T-cell (primary cell): Measurements from ENCODE around the gene KATNIP. TPM values are rescaled to one million over a fixed set of nuclear protein-coding genes. Genes with fewer than 3 reads are reported as not detected.

Source experiments
- ATAC-seq, 4 experiments: fragments of 200-7000 bp in 3 of 4; fragments of 150-1000 bp in 1 of 4; cut with Tn5 transposase; replicated peaks in 1 of 4; 1 replicate in 3 of 4; 2 replicates in 1 of 4; pipeline ENCODE4 v1.10.0; 2021; ENCODE audit warnings: moderate library complexity in 3 of 4, mild to moderate bottlenecking in 2 of 4, moderate number of reproducible peaks in 1 of 4
- CTCF ChIA-PET, 2 donors: fragments of 300-600 bp; sonication (Branson Sonifier 250); formaldehyde crosslinking; loops; one replicate each; lab custom pipeline; 2022; ENCODE audit warnings: antibody characterized with exemption in 2 of 2; lab: Charles Lee
- POLR2A ChIA-PET, 2 donors: fragments of 300-600 bp; sonication (Branson Sonifier 250); formaldehyde crosslinking; loops; one replicate each; lab custom pipeline; 2022; ENCODE audit warnings: antibody characterized with exemption in 2 of 2; lab: Charles Lee
- DNase-seq, 35 experiments: peaks; one replicate each; pipeline versions ENCODE4 v3.0.0 to v3.0.0-alpha.2; 2013 to 2023
- H3K27ac ChIP-seq: one replicate; pipeline ENCODE4 v1.5.1; 2013; ENCODE audit warnings: low read length
- H3K27me3 ChIP-seq, 2 experiments: replicated peaks in 1 of 2; 1 replicate in 1 of 2; 2 replicates in 1 of 2; pipeline versions ENCODE4 v1.6.1 to v1.7.0; 2013; ENCODE audit warnings: low read length in 1 of 2, mixed read lengths in 1 of 2; ENCODE audit not compliant: control insufficient read depth in 2 of 2, insufficient read depth in 2 of 2; ENCODE audit errors: extremely low read depth in 1 of 2
- H3K36me3 ChIP-seq, 2 donors: 1 replicate in 1 of 2; 2 replicates in 1 of 2; pipeline versions ENCODE4 v1.6.1 to v1.7.0; 2013; ENCODE audit warnings: low read length in 1 of 2; ENCODE audit not compliant: control insufficient read depth in 2 of 2, insufficient read depth in 1 of 2; ENCODE audit errors: extremely low read depth in 1 of 2
- H3K4me1 ChIP-seq, 2 experiments: 1 replicate in 1 of 2; 2 replicates in 1 of 2; pipeline versions ENCODE4 v1.6.1 to v1.7.0; 2013; ENCODE audit warnings: low read length in 2 of 2, mixed read lengths in 1 of 2; ENCODE audit not compliant: insufficient read depth in 2 of 2, control insufficient read depth in 1 of 2; ENCODE audit errors: extremely low read depth in 1 of 2
- H3K4me3 ChIP-seq, 2 donors: 1 replicate in 1 of 2; 2 replicates in 1 of 2; pipeline versions ENCODE4 v1.5.1 to v1.7.0; 2013; ENCODE audit warnings: mild to moderate bottlenecking in 2 of 2, low read length in 1 of 2, moderate library complexity in 1 of 2; ENCODE audit not compliant: control insufficient read depth in 1 of 2; ENCODE audit errors: extremely low read depth in 1 of 2
- H3K9me3 ChIP-seq: 2 replicates; pipeline ENCODE4 v1.7.0; 2013
- H3K27ac Mint-ChIP-seq, 2 donors: one replicate each; pipeline ENCODE4 v1.8.0; 2020 to 2021; ENCODE audit warnings: mild to moderate bottlenecking in 2 of 2, mixed read lengths in 2 of 2
- H3K27me3 Mint-ChIP-seq, 2 donors: one replicate each; pipeline ENCODE4 v1.8.0; 2021 to 2022; ENCODE audit warnings: mixed read lengths in 2 of 2
- H3K36me3 Mint-ChIP-seq: one replicate; pipeline ENCODE4 v1.8.0; 2021; ENCODE audit warnings: mixed read lengths
- H3K4me1 Mint-ChIP-seq, 3 donors: one replicate each; pipeline ENCODE4 v1.8.0; 2020 to 2022; ENCODE audit warnings: mixed read lengths in 3 of 3, mild to moderate bottlenecking in 1 of 3
- H3K4me3 Mint-ChIP-seq, 3 donors: one replicate each; pipeline ENCODE4 v1.8.0; 2020 to 2022; ENCODE audit warnings: mild to moderate bottlenecking in 3 of 3, mixed read lengths in 3 of 3, moderate library complexity in 3 of 3
- H3K9me3 Mint-ChIP-seq, 3 donors: one replicate each; pipeline ENCODE4 v1.8.0; 2020 to 2022; ENCODE audit warnings: mixed read lengths in 3 of 3
- WGBS: methylation state at CpG from one replicate; pipeline ENCODE4 v1.1.5; 2013; ENCODE audit warnings: missing lambda C conversion rate; ENCODE audit not compliant: insufficient coverage; 5-methylcytosine and 5-hydroxymethylcytosine counted together
- total RNA-seq, 35 experiments: library from RNA in 6 of 35; stranded (reverse) in 6 of 35; fragments of 120-200 nt in 1 of 35; gene quantifications; one replicate each; pipeline versions ENCODE4 v1.2.1 to v1.2.4 and lab custom pipeline; 2013 to 2026

Gene KATNIP
- total RNA-seq, 5 donors from 2014 or later (not counting 1 experiment from before 2014, with no cell fraction given): 14.6 to 26.8 (median 18.7) TPM

DNA sequence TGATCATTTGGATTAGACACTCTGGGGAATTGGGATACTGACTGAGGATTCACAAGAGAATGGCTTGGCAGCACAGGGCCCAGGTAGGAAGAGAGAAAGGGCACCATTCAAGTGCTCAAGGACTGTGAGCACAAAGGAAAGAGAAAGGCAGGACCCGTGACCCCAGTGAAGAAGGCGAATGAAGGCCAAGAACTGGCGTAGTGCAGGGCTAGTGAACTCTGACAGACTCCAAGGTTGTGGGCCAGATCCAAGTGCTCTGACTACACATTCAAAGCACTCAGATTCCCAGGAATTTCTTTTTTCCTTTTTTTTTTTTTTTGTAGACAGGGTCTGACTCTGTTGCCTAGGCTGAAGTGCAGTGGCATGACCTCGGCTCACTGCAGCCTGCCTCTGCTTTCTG, 5.3 kb upstream of the KATNIP start:
- 92% methylated on average over 4 of the region's 4 CpGs for WGBS
- Mint-ChIP-seq H3K36me3 (peaks cover 58% of the 10 kb centered on the region), H3K27ac (no peak overlapping the region), H3K9me3 (peaks cover 0 to 5% (median 4%) of the 10 kb centered on the region in 3 donors), H3K27me3 (no peaks in the 10 kb centered on the region), H3K4me1 (peaks cover 34 to 37% (median 35%) of the 10 kb centered on the region in 3 donors), H3K4me3 (no peak overlapping the region)
- ATAC-seq (no peak), DNase-seq (no peak)
- POLR2A ChIA-PET: interaction anchor here in 1 of 2 donors (0.7 kb wide), 1 partner anchor 23 kb away, joined by 3 read pairs; no protein-coding TSS in a partner anchor
- Histone ChIP-seq H3K9me3 (no peaks in the 10 kb centered on the region), H3K27ac (no peak overlapping the region), H3K4me3 (no peak overlapping the region), H3K36me3 (peaks cover 15 to 60% of the 10 kb centered on the region in 2 donors), H3K27me3 (no peaks in the 10 kb centered on the region), H3K4me1 (peaks cover 11 to 22% of the 10 kb centered on the region in 2 experiments)
- CTCF ChIA-PET: no interaction called here

DNA sequence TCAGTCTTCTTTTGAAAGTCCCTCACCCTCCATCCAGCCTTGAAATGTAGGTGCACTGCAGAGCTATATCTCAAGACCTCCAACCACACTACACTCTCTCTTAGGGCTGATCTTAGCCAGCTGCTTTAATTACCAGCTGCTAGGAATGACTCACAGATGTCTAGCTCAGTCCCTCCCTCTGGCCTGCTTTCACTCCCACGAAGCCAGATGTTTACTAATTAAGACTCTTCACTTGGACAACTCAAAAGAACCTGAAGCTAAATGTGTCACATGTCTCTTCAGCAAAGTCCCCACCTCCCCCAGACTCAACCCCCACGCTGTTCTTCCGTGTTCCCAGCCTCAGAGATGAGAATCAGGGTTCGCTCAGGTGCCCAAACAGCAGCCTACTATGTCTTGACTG, 2.8 kb upstream of the KATNIP start:
- no peak overlapping the region for H3K27ac Mint-ChIP-seq
- peak overlapping the region in 1 of 3 donors; percentile 9 for H3K4me3 Mint-ChIP-seq
- H3K4me1 Mint-ChIP-seq: peaks cover 43 to 53% (median 49%) of the 10 kb centered on the region in 3 donors
- Histone ChIP-seq H3K4me1 (peaks cover 13 to 30% of the 10 kb centered on the region in 2 experiments), H3K27ac (no peak overlapping the region), H3K27me3 (no peaks in the 10 kb centered on the region), H3K4me3 (no peak overlapping the region), H3K9me3 (no peaks in the 10 kb centered on the region), H3K36me3 (peaks cover 11 to 35% of the 10 kb centered on the region in 2 donors)
- DNase-seq (no peak), ATAC-seq (no peak)
- peaks cover 35% of the 10 kb centered on the region for H3K36me3 Mint-ChIP-seq
- H3K27me3 Mint-ChIP-seq: no peaks in the 10 kb centered on the region
- H3K9me3 Mint-ChIP-seq: no peaks in the 10 kb centered on the region
- 45% methylated on average over 4 of the region's 4 CpGs for WGBS
- ChIA-PET CTCF (no interaction called here), POLR2A (no interaction called here)

DNA sequence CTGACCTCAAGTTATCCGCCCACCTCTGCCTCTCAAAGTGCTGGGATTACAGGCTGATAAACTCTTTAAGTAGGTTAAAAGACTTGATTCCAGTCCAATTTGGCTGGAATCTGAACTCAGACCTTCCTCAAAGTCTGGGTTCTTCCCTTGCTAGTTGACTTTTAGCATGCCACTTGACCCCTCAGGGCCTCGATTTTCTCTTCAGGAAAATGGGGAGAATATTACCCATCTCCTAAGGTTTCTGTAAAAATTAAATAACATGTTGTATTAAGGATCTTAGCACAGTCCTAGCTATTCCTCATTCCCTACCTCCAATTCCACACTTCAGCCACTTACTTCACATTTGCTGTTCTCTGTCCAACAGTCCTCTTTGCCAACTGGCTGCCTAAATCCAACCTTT, 2.1 kb upstream of the KATNIP start:
- no peak overlapping the region for H3K27ac Mint-ChIP-seq

DNA sequence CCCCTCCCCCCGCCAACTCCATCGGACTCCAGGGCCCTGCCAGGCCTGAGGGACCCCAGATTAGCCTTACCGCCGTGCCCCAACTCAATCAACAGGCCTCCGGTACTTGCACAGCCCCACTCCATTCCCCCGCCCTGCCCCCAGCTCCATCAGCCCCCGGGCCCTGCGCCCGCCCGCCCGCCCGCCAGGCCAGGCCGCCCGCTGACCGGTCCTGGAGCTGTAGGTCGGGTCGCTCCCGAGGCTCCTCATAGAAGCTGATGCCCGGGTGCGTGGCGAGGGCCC, 539 bp upstream of the KATNIP start:
- Histone ChIP-seq H3K27ac (peak overlapping the region; percentile 47), H3K4me3 (peak overlapping the region; percentile 77 to 79), H3K4me1 (peaks cover 13 to 30% of the 10 kb centered on the region in 2 experiments), H3K36me3 (peaks cover 8 to 12% of the 10 kb centered on the region in 2 donors), H3K27me3 (no peaks in the 10 kb centered on the region), H3K9me3 (no peaks in the 10 kb centered on the region)
- H3K27ac Mint-ChIP-seq: peak overlapping the region; percentile 94
- ATAC-seq (peak; percentile 28 to 42 (median 38)), DNase-seq (peak in 5 of 35 experiments; percentile 1 to 8 (median 3))
- H3K27me3 Mint-ChIP-seq: no peaks in the 10 kb centered on the region
- H3K9me3 Mint-ChIP-seq: no peaks in the 10 kb centered on the region
- CTCF ChIA-PET: interaction anchor here in 1 of 2 donors (0.5 to 1.4 kb wide), 4 partner anchors 90 to 943 kb away, joined by 4 to 5 read pairs (median 4); partner anchors contain the start of gene CLN3
- peaks cover 18% of the 10 kb centered on the region for H3K36me3 Mint-ChIP-seq
- POLR2A ChIA-PET: interaction anchor here (0.5 to 1.1 kb wide), 10 partner anchors 9 to 545 kb away, joined by 3 to 6 read pairs (median 3); partner anchors contain the start of genes IL21R (in 1 of the 2) and KDM8 (in 1 of the 2)
- 0% methylated on average over 7 of the region's 21 CpGs for WGBS
- peak overlapping the region; percentile 90 to 99 (median 95) for H3K4me3 Mint-ChIP-seq
- H3K4me1 Mint-ChIP-seq: peaks cover 37 to 53% (median 49%) of the 10 kb centered on the region in 3 donors

More for the DNA sequence above, 2.1 kb upstream of the KATNIP start:
- Histone ChIP-seq H3K27ac (no peak overlapping the region), H3K4me3 (no peak overlapping the region), H3K36me3 (peaks cover 8 to 28% of the 10 kb centered on the region in 2 donors), H3K9me3 (no peaks in the 10 kb centered on the region), H3K4me1 (peaks cover 13 to 30% of the 10 kb centered on the region in 2 experiments), H3K27me3 (no peaks in the 10 kb centered on the region)
- ChIA-PET CTCF (no interaction called here), POLR2A (no interaction called here)
- ATAC-seq (no peak), DNase-seq (no peak)
- Mint-ChIP-seq H3K4me3 (peak overlapping the region in 1 of 3 donors; percentile 99), H3K27me3 (no peaks in the 10 kb centered on the region), H3K4me1 (peaks cover 43 to 53% (median 49%) of the 10 kb centered on the region in 3 donors), H3K9me3 (no peaks in the 10 kb centered on the region), H3K36me3 (peaks cover 30% of the 10 kb centered on the region)
- WGBS: no CpG with 5 or more reads among the region's 2 CpGs

DNA sequence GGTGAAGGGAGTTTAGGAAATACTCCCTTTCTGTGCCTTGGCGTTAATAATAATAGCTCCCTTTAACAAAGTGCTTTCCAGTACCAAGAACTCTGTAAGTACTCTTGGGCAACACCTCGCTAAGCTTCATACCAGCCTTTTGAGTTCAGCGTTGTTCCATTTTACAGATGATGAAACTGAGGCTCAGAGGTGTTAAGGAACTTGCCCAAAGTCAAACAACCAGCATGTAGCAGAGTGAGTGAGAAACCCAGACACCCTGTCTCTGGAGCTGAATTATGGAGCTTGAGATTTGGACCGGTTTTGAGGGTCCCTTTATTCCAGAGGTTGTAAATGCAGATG, 607 bp downstream of the KATNIP start:
- Histone ChIP-seq H3K36me3 (peaks cover 0 to 3% of the 10 kb centered on the region in 2 donors), H3K9me3 (no peaks in the 10 kb centered on the region), H3K27ac (peak overlapping the region; percentile 77), H3K27me3 (no peaks in the 10 kb centered on the region), H3K4me1 (peaks cover 13 to 30% of the 10 kb centered on the region in 2 experiments), H3K4me3 (peak overlapping the region; percentile 77 to 79)
- DNase-seq (peak in 1 of 35 experiments; percentile 23), ATAC-seq (no peak)
- Mint-ChIP-seq H3K4me3 (peak overlapping the region; percentile 90 to 99 (median 95)), H3K9me3 (no peaks in the 10 kb centered on the region), H3K36me3 (peaks cover 10% of the 10 kb centered on the region), H3K27me3 (no peaks in the 10 kb centered on the region), H3K27ac (peak overlapping the region; percentile 94), H3K4me1 (peaks cover 35 to 47% (median 47%) of the 10 kb centered on the region in 3 donors)
- WGBS: 50% methylated on average over 1 of the region's 4 CpGs
- ChIA-PET CTCF (interaction anchor here in 1 of 2 donors (0.5 to 1.4 kb wide), 6 partner anchors 41 to 381 kb away, joined by 3 to 6 read pairs (median 4); no protein-coding TSS in a partner anchor), POLR2A (interaction anchor here in 1 of 2 donors (0.5 to 1.1 kb wide), 5 partner anchors 10 to 941 kb away, joined by 3 to 6 read pairs (median 4); partner anchors contain the start of genes CLN3 and KDM8)

DNA sequence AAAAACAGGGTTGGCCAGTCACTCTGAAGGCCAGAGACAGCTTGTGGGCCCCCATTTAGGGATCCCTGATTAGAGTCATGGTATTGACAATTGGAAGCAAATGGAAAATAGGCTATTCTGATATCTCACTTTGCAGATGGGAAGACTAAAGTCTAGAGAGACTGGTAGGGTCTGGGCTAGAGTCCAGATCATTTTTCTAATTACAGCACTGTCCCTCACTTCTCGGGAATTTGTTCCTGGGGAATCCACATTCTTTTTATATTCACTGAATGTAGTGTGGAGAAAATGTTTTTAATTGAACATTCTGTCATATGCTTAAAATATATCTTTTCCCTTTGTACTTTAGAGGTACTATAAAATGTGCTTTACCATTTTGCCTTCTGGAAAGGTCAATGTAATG, 1.1 kb downstream of the KATNIP start:
- H3K4me3 ChIP-seq: no peak overlapping the region

More for the DNA sequence above, 1.1 kb downstream of the KATNIP start:
- POLR2A ChIA-PET: interaction anchor here in 1 of 2 donors (0.5 to 0.8 kb wide), 2 partner anchors 345 to 377 kb away, joined by 4 read pairs; no protein-coding TSS in a partner anchor
- H3K9me3 ChIP-seq: no peaks in the 10 kb centered on the region
- no peaks in the 10 kb centered on the region for H3K36me3 ChIP-seq
- Mint-ChIP-seq H3K36me3 (peaks cover 9% of the 10 kb centered on the region), H3K9me3 (no peaks in the 10 kb centered on the region), H3K4me3 (peak overlapping the region; percentile 90 to 99 (median 95)), H3K4me1 (peaks cover 32 to 46% (median 46%) of the 10 kb centered on the region in 3 donors), H3K27me3 (no peaks in the 10 kb centered on the region), H3K27ac (no peak overlapping the region)
- DNase-seq (no peak), ATAC-seq (no peak)
- CTCF ChIA-PET: interaction anchor here in 1 of 2 donors (1.0 kb wide), 1 partner anchor 104 kb away, joined by 3 read pairs; no protein-coding TSS in a partner anchor
- H3K4me1 ChIP-seq: peaks cover 13 to 30% of the 10 kb centered on the region in 2 experiments
- no peak overlapping the region for H3K27ac ChIP-seq
- no CpG with 5 or more reads among the region's 1 CpG for WGBS
- H3K27me3 ChIP-seq: no peaks in the 10 kb centered on the region
